ENCODE measurements around the gene PCYT1A.
"Not testable (repeated sequence)": the region's sequence is repeated elsewhere in the genome, so short reads cannot be mapped to it uniquely, and the experiment has no call there.

PCYT1A gene

GRCh38 chr3:196287440-196288140, at the start of gene PCYT1A:
Gene PCYT1A, minus strand, starts transcription at chr3:196287726. Its CDS starts 17,195 bp downstream, at chr3:196270531.
- peak; percentile 22 for DNase-seq

- DNase-seq, result no peak
These were observed 49.0 kb upstream of the PCYT1A start for GRCh38 chr3:196336319-196337145.

GRCh38 chr3:196335503-196335948, 48.0 kb upstream of the PCYT1A start:
- no peak for DNase-seq

- no peak for DNase-seq
These were observed 47.5 kb upstream of the PCYT1A start for GRCh38 chr3:196334982-196335381.

GRCh38 chr3:196332168-196332567, 44.6 kb upstream of the PCYT1A start:
- DNase-seq, result no peak

- no peak for DNase-seq
These were observed 39.9 kb upstream of the PCYT1A start for GRCh38 chr3:196327405-196327804.

GRCh38 chr3:196326936-196327335, 39.4 kb upstream of the PCYT1A start:
- no peak for DNase-seq

GRCh38 chr3:196323691-196324090, 36.2 kb upstream of the PCYT1A start:
- no peak for DNase-seq

GRCh38 chr3:196323016-196323415, 35.5 kb upstream of the PCYT1A start:
- DNase-seq, result no peak

- no peak for DNase-seq
These were observed 33.6 kb upstream of the PCYT1A start for GRCh38 chr3:196321162-196321561.

GRCh38 chr3:196320137-196320536, 32.6 kb upstream of the PCYT1A start:
- no peak for DNase-seq

- DNase-seq, result peak; percentile 26
These were observed 30.4 kb upstream of the PCYT1A start, which contains the start of gene DYNLT2B for GRCh38 chr3:196317687-196318467. Gene DYNLT2B, minus strand, starts transcription at chr3:196318240. Its CDS starts 88 bp downstream, at chr3:196318152.

- not testable (repeated sequence) for DNase-seq
These were observed 29.5 kb upstream of the PCYT1A start for GRCh38 chr3:196316799-196317686.

- DNase-seq, result no peak
These were observed 28.3 kb upstream of the PCYT1A start for GRCh38 chr3:196315821-196316220.

- DNase-seq, result no peak
These were observed 27.1 kb upstream of the PCYT1A start for GRCh38 chr3:196314597-196314996.

- DNase-seq, result not testable (repeated sequence)
These were observed 26.6 kb upstream of the PCYT1A start for GRCh38 chr3:196314086-196314485.

- DNase-seq, result not testable (repeated sequence)
These were observed 15.4 kb upstream of the PCYT1A start for GRCh38 chr3:196302960-196303359.

GRCh38 chr3:196302551-196302950, 15.0 kb upstream of the PCYT1A start:
- DNase-seq, result not testable (repeated sequence)

GRCh38 chr3:196298521-196298920, 11.0 kb upstream of the PCYT1A start:
- no peak for DNase-seq

- no peak for DNase-seq
These were observed 4.9 kb upstream of the PCYT1A start for GRCh38 chr3:196292286-196292923.

GRCh38 chr3:196288141-196288460, 575 bp upstream of the PCYT1A start:
- DNase-seq, result no peak

GRCh38 chr3:196287090-196287439, 461 bp downstream of the PCYT1A start:
- no peak for DNase-seq
